ENCODE data around the gene ADO.

The ADO gene

GRCh38 chr10:62818426-62819011 is 14.0 kb downstream of the ADO start:
- no peak for DNase-seq (ENCODE audit: low spot score)

- no peak for DNase-seq (ENCODE audit: low spot score)
Observed at GRCh38 chr10:62819141-62819920, 14.8 kb downstream of the ADO start.

- DNase-seq (ENCODE audit: low spot score), result no peak
Observed at GRCh38 chr10:62820586-62820985, 16.1 kb downstream of the ADO start.

GRCh38 chr10:62826273-62826672 is 21.8 kb downstream of the ADO start:
- DNase-seq (ENCODE audit: low spot score), result no peak

GRCh38 chr10:62829622-62830021 is 25.1 kb downstream of the ADO start:
- DNase-seq (ENCODE audit: low spot score), result no peak

GRCh38 chr10:62830679-62831078 is 26.2 kb downstream of the ADO start:
- DNase-seq (ENCODE audit: low spot score), result peak; percentile 45

- DNase-seq (ENCODE audit: low spot score), result no peak
Observed at GRCh38 chr10:62831346-62831745, 26.8 kb downstream of the ADO start.

- no peak for DNase-seq (ENCODE audit: low spot score)
Observed at GRCh38 chr10:62839590-62839989, 35.1 kb downstream of the ADO start.

GRCh38 chr10:62842983-62843382 is 38.5 kb downstream of the ADO start:
- DNase-seq (ENCODE audit: low spot score), result no peak

GRCh38 chr10:62843600-62843999 is 39.1 kb downstream of the ADO start:
- DNase-seq (ENCODE audit: low spot score), result no peak

GRCh38 chr10:62844280-62845011 is 39.9 kb downstream of the ADO start:
- no peak for DNase-seq (ENCODE audit: low spot score)

- no peak for DNase-seq (ENCODE audit: low spot score)
Observed at GRCh38 chr10:62847433-62847832, 42.9 kb downstream of the ADO start.

- DNase-seq (ENCODE audit: low spot score), result peak; percentile 71
Observed at GRCh38 chr10:62850646-62851045, 46.1 kb downstream of the ADO start.

GRCh38 chr10:62851442-62851841 is 46.9 kb downstream of the ADO start:
- no peak for DNase-seq (ENCODE audit: low spot score)

- peak; percentile 28 for DNase-seq (ENCODE audit: low spot score)
Observed at GRCh38 chr10:62852961-62853702, 48.6 kb downstream of the ADO start.

GRCh38 chr10:62853710-62854109 is 49.2 kb downstream of the ADO start:
- DNase-seq (ENCODE audit: low spot score), result peak; percentile 12

GRCh38 chr10:62856021-62856420 is 51.5 kb downstream of the ADO start:
- DNase-seq (ENCODE audit: low spot score), result no peak

Data from pons (tissue), 1 donor.